Ectodermal cell (in vitro differentiated cells): ENCODE data around the gene HERC3.

Experiments
- H3K27ac ChIP-seq: 2 replicates; pipeline ENCODE4 v1.7.0; 2013; ENCODE audit warnings: mild to moderate bottlenecking, low read depth, low read length; ENCODE audit not compliant: insufficient read depth, poor library complexity, severe bottlenecking
- H3K27me3 ChIP-seq: 2 replicates; pipeline ENCODE4 v1.7.0; 2013; ENCODE audit warnings: mild to moderate bottlenecking, low read length; ENCODE audit not compliant: insufficient read depth, control insufficient read depth, poor library complexity, severe bottlenecking
- H3K36me3 ChIP-seq: one replicate; pipeline ENCODE4 v1.7.0; 2013; ENCODE audit warnings: low read length; ENCODE audit not compliant: control insufficient read depth, insufficient read depth
- H3K4me1 ChIP-seq: one replicate; pipeline ENCODE4 v1.7.0; 2013; ENCODE audit warnings: low read length; ENCODE audit not compliant: control insufficient read depth, insufficient read depth
- H3K4me3 ChIP-seq: 2 replicates; pipeline ENCODE4 v1.7.0; 2013; ENCODE audit warnings: low read depth, low read length, control low read depth; ENCODE audit not compliant: insufficient read depth
- H3K9me3 ChIP-seq: 2 replicates; pipeline ENCODE4 v1.7.0; 2013; ENCODE audit warnings: mild to moderate bottlenecking, low read length, moderate library complexity; ENCODE audit not compliant: control insufficient read depth
- WGBS, 2 experiments: methylation state at CpG; one replicate each; pipeline ENCODE4 v1.1.7; 2013; ENCODE audit warnings: missing lambda C conversion rate in 2 of 2; 5-methylcytosine and 5-hydroxymethylcytosine counted together

The HERC3 gene

GRCh38 chr4:88709989-88710388 is 117.7 kb downstream of the HERC3 start:
- 100% methylated on average over 1 of the region's 1 CpG; no CpG with 5 or more reads in 1 of the 2 experiments for WGBS, 2 experiments

GRCh38 chr4:88713782-88714181 is 121.5 kb downstream of the HERC3 start:
- WGBS, 2 experiments = 83 to 100% methylated on average over 1 of the region's 1 CpG
- Histone ChIP-seq H3K4me3 (no peak overlapping the region), H3K27me3 (no peaks in the 10 kb centered on the region)

More at GRCh38 chr4:88709989-88710388, 117.7 kb downstream of the HERC3 start:
- Histone ChIP-seq H3K4me1 (no peaks in the 10 kb centered on the region), H3K27me3 (no peaks in the 10 kb centered on the region), H3K36me3 (no peaks in the 10 kb centered on the region), H3K4me3 (no peak overlapping the region), H3K9me3 (no peaks in the 10 kb centered on the region), H3K27ac (no peak overlapping the region)

DNA sequence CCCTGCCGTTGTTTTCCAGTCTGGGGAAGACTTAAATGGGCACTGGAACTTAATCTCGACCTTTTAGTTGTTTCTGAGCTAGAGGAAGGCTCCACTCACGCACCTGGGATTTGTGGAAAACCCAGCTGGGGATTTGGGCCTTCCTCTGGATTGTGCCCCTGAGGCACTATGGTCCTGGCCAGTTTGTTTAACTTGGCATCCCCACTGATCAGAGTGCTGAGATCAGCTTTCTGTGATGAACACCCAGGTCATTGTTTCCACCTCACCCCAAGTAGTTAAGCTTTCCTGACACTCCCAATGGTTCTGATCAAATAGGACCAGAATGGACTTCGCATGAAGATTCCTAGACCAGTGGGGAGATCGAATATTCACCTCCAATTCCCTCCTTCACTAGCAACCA is 125.8 kb downstream of the HERC3 start:
- no peak overlapping the region for H3K27ac ChIP-seq
- WGBS, 2 experiments = 83 to 95% methylated on average over 5 of the region's 5 CpGs
- no peaks in the 10 kb centered on the region for H3K27me3 ChIP-seq
- no peaks in the 10 kb centered on the region for H3K4me1 ChIP-seq
- no peaks in the 10 kb centered on the region for H3K9me3 ChIP-seq
- H3K4me3 ChIP-seq = no peak overlapping the region
- no peaks in the 10 kb centered on the region for H3K36me3 ChIP-seq

More at GRCh38 chr4:88713782-88714181, 121.5 kb downstream of the HERC3 start:
- no peak overlapping the region for H3K27ac ChIP-seq
- H3K9me3 ChIP-seq = no peaks in the 10 kb centered on the region
- H3K36me3 ChIP-seq = no peaks in the 10 kb centered on the region
- no peaks in the 10 kb centered on the region for H3K4me1 ChIP-seq

DNA sequence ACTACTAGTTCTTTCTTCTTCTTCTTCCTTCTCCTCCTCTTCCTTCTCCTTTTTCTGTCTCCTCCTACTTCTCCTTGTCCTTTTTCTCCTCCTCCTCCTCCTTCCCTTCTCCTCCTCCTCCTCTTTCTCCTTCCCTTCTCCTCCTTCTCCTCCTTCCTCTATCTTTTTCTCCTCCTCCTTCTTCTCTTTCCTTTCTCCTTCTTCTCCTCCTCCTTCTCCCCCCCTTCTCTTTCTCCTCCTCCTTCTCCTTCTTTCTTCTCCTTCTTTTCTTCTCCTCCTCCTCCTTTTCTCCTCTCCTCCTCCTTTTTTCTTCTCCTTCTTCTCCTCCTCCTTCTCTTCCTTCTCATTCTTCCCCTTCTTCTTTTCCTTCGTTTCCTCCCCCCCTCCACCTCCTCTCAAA is 127.1 kb downstream of the HERC3 start:
- Histone ChIP-seq H3K36me3 (no peaks in the 10 kb centered on the region), H3K4me1 (no peaks in the 10 kb centered on the region), H3K27ac (no peak overlapping the region), H3K9me3 (no peaks in the 10 kb centered on the region), H3K4me3 (no peak overlapping the region), H3K27me3 (no peaks in the 10 kb centered on the region)
- WGBS, 2 experiments = 90 to 100% methylated on average over 1 of the region's 1 CpG

- no peak overlapping the region for H3K27ac ChIP-seq
- no peak overlapping the region for H3K4me3 ChIP-seq
- no peaks in the 10 kb centered on the region for H3K4me1 ChIP-seq
- no peaks in the 10 kb centered on the region for H3K36me3 ChIP-seq
- no peaks in the 10 kb centered on the region for H3K27me3 ChIP-seq
- 94 to 95% methylated on average over 10 of the region's 10 CpGs for WGBS, 2 experiments
- H3K9me3 ChIP-seq = no peaks in the 10 kb centered on the region
Measured at GRCh38 chr4:88720451-88721428, 128.5 kb downstream of the HERC3 start.

DNA sequence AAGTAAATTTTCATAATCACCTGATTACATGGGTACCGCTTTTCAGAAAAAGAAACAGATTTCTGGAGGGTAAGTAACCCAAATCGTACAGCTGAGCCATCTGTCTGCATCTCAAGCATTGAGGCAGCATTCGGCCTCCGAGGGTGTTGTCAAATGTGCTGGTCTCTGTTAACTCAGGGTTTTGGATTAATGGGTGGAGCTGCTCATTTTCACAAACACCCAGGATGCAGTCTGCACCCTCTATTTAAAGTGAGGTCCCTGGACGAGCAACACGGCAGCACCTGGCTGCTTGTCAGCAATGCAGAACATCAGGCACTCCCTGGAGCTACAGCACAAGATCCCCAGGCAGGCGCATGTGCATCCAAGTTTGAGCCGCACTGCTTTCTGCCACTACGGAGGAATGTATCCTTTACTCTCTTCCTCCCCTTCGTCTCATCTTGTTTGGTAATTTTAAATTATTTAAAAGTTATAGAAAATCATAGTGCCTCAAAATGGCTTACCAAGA is 130.0 kb downstream of the HERC3 start:
- Histone ChIP-seq H3K9me3 (no peaks in the 10 kb centered on the region), H3K36me3 (no peaks in the 10 kb centered on the region), H3K4me1 (no peaks in the 10 kb centered on the region), H3K4me3 (no peak overlapping the region), H3K27ac (no peak overlapping the region), H3K27me3 (no peaks in the 10 kb centered on the region)
- WGBS, 2 experiments = 88 to 91% methylated on average over 9 of the region's 10 CpGs

DNA sequence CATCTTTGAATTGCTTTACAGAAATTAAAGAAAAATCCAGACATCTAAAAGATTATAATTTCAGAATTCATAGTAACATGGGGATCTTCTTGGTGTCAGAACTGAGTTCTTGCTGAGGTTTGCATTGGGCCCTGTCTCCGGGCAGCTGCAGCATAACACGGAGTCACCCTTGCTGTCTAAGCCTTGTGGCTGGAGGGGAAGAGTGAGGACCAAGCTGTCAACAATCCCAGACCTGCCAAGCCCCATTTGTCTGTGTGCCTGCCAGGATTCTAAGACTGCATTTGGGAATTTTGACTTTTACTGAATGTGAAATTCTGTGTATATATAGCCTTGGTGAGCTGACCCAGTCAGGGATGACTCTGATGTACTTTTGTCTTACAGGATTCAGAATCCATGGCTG is 130.5 kb downstream of the HERC3 start:
- H3K4me1 ChIP-seq = no peaks in the 10 kb centered on the region
- no peaks in the 10 kb centered on the region for H3K27me3 ChIP-seq
- peaks cover 4% of the 10 kb centered on the region for H3K36me3 ChIP-seq
- H3K4me3 ChIP-seq = no peak overlapping the region
- WGBS, 2 experiments = 91 to 96% methylated on average over 2 of the region's 2 CpGs
- no peaks in the 10 kb centered on the region for H3K9me3 ChIP-seq
- H3K27ac ChIP-seq = no peak overlapping the region

DNA sequence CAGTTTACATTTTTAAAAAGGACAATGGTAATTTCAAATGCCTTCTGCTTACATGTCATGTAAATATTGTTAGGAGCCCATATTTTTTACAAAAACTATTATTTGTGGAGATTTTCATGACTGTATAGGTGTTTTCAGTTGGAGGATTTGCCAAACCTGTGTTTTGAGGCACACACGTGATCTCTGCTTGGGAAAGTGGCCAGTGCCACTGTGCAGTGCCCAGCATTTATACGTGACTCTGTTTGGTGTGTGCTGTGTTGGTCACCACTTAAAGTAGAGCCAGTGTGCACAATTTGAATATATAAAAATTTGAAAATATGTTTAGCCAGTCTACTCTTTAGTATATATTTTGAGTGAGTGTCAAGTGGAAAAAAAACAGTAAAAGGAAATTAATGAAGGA is 132.1 kb downstream of the HERC3 start:
- no peaks in the 10 kb centered on the region for H3K4me1 ChIP-seq
- H3K27ac ChIP-seq = no peak overlapping the region
- no peaks in the 10 kb centered on the region for H3K27me3 ChIP-seq
- peaks cover 8% of the 10 kb centered on the region for H3K36me3 ChIP-seq
- WGBS, 2 experiments = 93 to 95% methylated on average over 2 of the region's 2 CpGs
- H3K4me3 ChIP-seq = no peak overlapping the region
- H3K9me3 ChIP-seq = no peaks in the 10 kb centered on the region

DNA sequence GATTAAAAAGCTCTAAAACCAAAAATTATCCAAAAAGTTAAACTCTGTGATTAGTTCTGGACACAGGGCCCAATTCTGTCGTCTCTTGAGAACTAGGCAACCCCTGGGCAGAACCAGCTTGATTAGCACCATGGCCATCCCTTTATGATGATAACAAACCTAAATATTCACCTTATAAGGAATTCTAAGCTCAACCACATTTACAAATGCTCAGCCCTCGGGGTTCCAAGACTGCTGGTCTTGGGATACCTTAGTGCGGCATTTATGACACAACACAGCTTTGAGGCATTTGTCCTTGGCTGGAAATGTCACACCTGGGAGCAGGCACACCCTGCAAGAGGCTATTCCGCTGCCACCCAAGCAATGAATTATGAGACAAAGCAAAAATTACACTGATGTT is 132.9 kb downstream of the HERC3 start:
- no peak overlapping the region for H3K27ac ChIP-seq
- no peak overlapping the region for H3K4me3 ChIP-seq
- H3K27me3 ChIP-seq = no peaks in the 10 kb centered on the region
- peaks cover 8% of the 10 kb centered on the region for H3K36me3 ChIP-seq
- no peaks in the 10 kb centered on the region for H3K9me3 ChIP-seq
- 90 to 91% methylated on average over 4 of the region's 4 CpGs for WGBS, 2 experiments
- H3K4me1 ChIP-seq = no peaks in the 10 kb centered on the region

GRCh38 chr4:88725986-88726385 is 133.7 kb downstream of the HERC3 start:
- 92% methylated on average over 2 of the region's 2 CpGs for WGBS, 2 experiments

More at GRCh38 chr4:88725986-88726385, 133.7 kb downstream of the HERC3 start:
- no peaks in the 10 kb centered on the region for H3K4me1 ChIP-seq
- H3K27me3 ChIP-seq = no peaks in the 10 kb centered on the region
- H3K4me3 ChIP-seq = no peak overlapping the region
- H3K9me3 ChIP-seq = no peaks in the 10 kb centered on the region
- no peak overlapping the region for H3K27ac ChIP-seq
- peaks cover 8% of the 10 kb centered on the region for H3K36me3 ChIP-seq
